Measurements from ENCODE around the gene CAPN5.

CAPN5 gene

DNA sequence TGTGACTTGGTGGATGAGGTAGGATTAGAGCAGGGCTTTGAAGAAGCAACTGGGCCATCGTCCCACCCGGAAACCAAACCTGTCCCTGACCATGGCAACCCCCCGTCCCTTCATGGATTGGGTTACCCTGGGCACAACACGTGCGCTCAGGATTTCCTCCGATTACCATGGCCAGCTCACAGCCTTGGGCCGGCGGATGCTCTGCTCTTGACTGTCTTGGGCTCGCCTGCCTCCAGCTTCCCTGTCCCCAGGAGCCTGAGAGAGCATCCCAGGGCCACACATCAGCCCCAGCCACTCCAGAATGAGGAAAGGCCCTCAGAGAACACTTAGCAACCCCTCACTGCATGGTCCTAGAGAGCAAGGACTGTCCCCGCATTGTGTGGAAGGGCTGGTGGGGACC lies 84.1 kb downstream of the CAPN5 start:
- no peaks in the 10 kb centered on the region; the same call in 1 of the 2 replicates for H3K27me3 ChIP-seq (replicated peaks; ENCODE audit: control insufficient read depth, insufficient read depth, low read length)
- H3K36me3 ChIP-seq (ENCODE audit: control insufficient read depth, insufficient read depth, low read length) = no peaks in the 10 kb centered on the region
- no peak overlapping the region for H3K4me3 ChIP-seq (replicated peaks; ENCODE audit: low read depth, low read length)
- DNase-seq (ENCODE audit: extremely low read depth, insufficient read length) = no peak
- TF ChIP-seq, protein P1, sequence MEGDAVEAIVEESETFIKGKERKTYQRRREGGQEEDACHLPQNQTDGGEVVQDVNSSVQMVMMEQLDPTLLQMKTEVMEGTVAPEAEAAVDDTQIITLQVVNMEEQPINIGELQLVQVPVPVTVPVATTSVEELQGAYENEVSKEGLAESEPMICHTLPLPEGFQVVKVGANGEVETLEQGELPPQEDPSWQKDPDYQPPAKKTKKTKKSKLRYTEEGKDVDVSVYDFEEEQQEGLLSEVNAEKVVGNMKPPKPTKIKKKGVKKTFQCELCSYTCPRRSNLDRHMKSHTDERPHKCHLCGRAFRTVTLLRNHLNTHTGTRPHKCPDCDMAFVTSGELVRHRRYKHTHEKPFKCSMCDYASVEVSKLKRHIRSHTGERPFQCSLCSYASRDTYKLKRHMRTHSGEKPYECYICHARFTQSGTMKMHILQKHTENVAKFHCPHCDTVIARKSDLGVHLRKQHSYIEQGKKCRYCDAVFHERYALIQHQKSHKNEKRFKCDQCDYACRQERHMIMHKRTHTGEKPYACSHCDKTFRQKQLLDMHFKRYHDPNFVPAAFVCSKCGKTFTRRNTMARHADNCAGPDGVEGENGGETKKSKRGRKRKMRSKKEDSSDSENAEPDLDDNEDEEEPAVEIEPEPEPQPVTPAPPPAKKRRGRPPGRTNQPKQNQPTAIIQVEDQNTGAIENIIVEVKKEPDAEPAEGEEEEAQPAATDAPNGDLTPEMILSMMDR (IDR thresholded peaks at IDR 0.05; ENCODE audit: insufficient read depth, low read length, poor library complexity, severe bottlenecking) = no peak

DNA sequence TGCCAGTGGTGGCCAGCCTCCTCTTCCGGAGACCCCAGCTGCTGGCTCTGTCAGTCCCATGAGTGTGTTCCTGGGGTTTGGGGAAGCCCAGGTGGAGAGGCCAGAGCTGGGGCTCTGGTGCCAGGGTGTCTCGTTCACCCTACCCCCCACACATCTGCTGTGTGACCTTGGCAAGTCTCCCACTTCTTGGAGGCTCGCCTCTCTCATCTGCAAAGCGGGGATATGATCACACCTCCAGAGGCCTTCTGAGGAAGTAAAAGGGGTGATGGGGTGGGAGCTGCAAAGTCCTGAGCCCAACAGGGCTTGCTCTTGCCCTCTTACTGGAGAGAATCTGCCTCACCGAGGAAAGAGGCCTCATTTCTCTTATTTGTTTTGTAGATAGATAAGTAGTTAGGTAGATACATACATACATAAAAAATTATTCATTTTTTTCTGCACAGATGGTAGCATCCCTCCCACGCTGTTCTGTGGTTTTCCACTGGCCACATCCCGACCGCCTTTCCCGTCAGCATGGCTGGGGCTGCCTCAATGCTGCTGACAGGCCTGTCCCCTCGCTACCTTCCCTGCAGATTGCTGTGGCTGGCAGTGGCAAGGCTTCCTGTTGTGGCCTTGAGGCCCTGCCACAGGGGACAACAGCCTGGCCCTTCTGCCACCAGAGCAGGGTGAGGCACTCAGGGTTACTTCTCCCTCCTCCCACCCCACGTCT lies 85.2 kb downstream of the CAPN5 start:
- H3K36me3 ChIP-seq (ENCODE audit: control insufficient read depth, insufficient read depth, low read length) = no peaks in the 10 kb centered on the region
- TF ChIP-seq, protein P1 (IDR thresholded peaks at IDR 0.05; ENCODE audit: insufficient read depth, low read length, poor library complexity, severe bottlenecking) = no peak
- no peak overlapping the region for H3K4me3 ChIP-seq (replicated peaks; ENCODE audit: low read depth, low read length)
- no peaks in the 10 kb centered on the region; the same call in 1 of the 2 replicates for H3K27me3 ChIP-seq (replicated peaks; ENCODE audit: control insufficient read depth, insufficient read depth, low read length)
- no peak for DNase-seq (ENCODE audit: extremely low read depth, insufficient read length)

DNA sequence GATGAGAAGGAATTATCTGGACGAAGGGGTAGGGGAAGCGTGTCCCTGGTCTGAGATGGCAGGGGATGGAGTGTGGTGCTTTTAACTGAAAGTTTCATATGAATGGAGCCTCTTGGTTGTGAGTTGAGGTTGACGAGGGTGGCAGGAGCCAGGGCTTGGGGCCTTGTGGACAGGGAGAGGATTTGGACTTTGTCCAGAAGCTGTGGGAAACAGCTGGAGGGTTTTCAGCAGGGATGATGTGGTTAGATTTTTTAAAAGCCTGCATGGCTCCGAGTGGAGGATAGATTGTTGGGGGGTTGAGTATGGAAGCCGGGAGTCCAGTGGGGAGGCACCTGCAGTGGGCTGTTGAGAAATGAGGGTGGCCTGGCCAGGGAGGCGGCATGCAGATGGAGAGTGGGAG lies 86.1 kb downstream of the CAPN5 start:
- TF ChIP-seq, protein P1 (IDR thresholded peaks at IDR 0.05; ENCODE audit: insufficient read depth, low read length, poor library complexity, severe bottlenecking) = no peak
- H3K4me3 ChIP-seq (replicated peaks; ENCODE audit: low read depth, low read length) = no peak overlapping the region
- no peak for DNase-seq (ENCODE audit: extremely low read depth, insufficient read length)
- no peaks in the 10 kb centered on the region; the same call in 1 of the 2 replicates for H3K27me3 ChIP-seq (replicated peaks; ENCODE audit: control insufficient read depth, insufficient read depth, low read length)
- H3K36me3 ChIP-seq (ENCODE audit: control insufficient read depth, insufficient read depth, low read length) = no peaks in the 10 kb centered on the region

DNA sequence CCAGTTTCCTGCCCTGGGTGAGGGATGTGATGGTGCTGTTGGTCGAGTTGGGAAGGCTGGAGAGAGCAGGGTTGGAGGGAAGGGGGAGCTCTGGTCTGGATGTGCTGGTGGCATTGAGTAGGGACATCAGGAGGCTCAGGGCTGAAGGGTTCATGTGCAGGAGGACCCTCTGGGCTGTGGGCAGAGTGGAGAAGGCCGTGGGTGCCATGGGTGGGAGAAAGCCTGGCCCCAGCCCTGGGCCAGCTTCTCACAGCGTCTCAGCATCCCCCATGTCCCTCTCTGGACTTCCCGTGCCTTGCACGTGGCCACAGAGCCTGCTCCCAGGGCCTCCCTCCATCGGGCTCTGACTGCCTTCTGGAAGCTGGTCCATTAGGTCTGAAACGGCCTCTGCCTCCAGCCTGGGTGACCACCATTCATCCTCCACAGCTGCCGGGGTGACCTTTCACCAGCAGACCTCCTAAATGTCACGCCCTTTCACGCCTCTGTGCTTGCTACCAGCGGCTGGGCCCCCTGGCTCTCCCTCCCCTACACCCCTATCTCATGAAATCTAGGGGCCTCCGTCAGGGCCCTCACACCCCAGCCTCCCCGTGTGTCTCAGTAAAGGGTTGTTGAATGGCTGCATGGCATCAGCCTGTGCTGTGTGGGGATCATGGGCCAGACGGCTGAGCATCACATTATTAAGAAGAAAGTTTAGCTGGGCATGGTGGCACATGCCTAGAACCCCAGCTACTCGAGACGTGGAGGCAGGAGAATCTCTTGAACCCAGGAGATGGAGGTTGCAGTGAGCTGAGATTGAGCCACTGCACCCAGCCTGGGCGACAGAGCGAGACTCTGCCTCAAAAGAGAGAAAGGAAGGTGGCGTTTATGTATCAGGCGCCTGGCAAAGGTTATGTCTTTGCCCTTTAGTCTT lies 86.8 kb downstream of the CAPN5 start:
- no peak for DNase-seq (ENCODE audit: extremely low read depth, insufficient read length)
- H3K27me3 ChIP-seq (replicated peaks; ENCODE audit: control insufficient read depth, insufficient read depth, low read length) = no peaks in the 10 kb centered on the region; the same call in 1 of the 2 replicates
- no peak overlapping the region for H3K4me3 ChIP-seq (replicated peaks; ENCODE audit: low read depth, low read length)
- TF ChIP-seq, protein P1 (IDR thresholded peaks at IDR 0.05; ENCODE audit: insufficient read depth, low read length, poor library complexity, severe bottlenecking) = no peak
- H3K36me3 ChIP-seq (ENCODE audit: control insufficient read depth, insufficient read depth, low read length) = no peaks in the 10 kb centered on the region

DNA sequence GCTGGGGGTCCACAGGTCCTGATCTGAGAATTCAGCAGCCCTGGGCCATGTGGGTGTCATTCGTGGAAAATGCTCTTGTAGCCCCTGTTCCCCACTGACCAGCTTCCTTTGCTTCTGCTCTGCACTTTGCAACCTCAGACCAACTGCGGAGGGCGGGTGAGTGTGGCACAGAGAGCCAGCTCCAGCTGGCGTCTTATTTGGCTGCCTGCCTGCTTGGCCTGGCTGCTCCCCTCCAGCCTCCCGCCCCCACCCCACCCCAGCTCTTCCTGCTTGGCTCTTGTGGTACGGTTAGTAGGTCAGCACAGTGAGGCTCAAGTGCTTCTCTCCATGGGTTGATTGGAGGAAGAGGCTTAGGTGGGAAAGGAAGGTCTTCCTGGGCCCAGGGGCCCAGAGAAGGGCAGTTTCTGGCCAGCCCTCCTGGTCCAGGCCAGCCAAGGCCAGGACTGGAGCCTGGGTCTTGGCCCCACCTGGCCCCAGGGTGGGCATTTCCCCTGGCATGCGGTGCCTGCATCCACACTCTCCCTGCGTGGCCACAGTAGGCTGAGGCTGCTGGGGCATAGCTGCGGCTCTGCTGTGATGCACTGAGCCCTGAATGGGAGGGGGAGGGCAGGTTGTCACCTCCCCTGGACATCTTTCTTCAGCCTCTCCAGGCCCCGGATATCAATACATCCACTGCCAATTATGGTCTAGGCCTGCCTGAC lies 87.8 kb downstream of the CAPN5 start:
- Histone ChIP-seq H3K36me3 (ENCODE audit: control insufficient read depth, insufficient read depth, low read length) (no peaks in the 10 kb centered on the region), H3K27me3 (replicated peaks; ENCODE audit: control insufficient read depth, insufficient read depth, low read length) (no peaks in the 10 kb centered on the region; the same call in 1 of the 2 replicates), H3K4me3 (replicated peaks; ENCODE audit: low read depth, low read length) (no peak overlapping the region)
- TF ChIP-seq, protein P1 (IDR thresholded peaks at IDR 0.05; ENCODE audit: insufficient read depth, low read length, poor library complexity, severe bottlenecking) = no peak
- DNase-seq (ENCODE audit: extremely low read depth, insufficient read length) = no peak

All from GM06990 (cell line).